EH (cell line): ENCODE results near the gene ALKBH2.
A peak's percentile ranks its signal among the peaks of the same experiment; 100 is the strongest.

Experiments
- DNase-seq: peaks from one replicate; pipeline ENCODE4 v3.0.0-alpha.2; 2015; ENCODE audit warnings: low read depth

ALKBH2 gene

DNA sequence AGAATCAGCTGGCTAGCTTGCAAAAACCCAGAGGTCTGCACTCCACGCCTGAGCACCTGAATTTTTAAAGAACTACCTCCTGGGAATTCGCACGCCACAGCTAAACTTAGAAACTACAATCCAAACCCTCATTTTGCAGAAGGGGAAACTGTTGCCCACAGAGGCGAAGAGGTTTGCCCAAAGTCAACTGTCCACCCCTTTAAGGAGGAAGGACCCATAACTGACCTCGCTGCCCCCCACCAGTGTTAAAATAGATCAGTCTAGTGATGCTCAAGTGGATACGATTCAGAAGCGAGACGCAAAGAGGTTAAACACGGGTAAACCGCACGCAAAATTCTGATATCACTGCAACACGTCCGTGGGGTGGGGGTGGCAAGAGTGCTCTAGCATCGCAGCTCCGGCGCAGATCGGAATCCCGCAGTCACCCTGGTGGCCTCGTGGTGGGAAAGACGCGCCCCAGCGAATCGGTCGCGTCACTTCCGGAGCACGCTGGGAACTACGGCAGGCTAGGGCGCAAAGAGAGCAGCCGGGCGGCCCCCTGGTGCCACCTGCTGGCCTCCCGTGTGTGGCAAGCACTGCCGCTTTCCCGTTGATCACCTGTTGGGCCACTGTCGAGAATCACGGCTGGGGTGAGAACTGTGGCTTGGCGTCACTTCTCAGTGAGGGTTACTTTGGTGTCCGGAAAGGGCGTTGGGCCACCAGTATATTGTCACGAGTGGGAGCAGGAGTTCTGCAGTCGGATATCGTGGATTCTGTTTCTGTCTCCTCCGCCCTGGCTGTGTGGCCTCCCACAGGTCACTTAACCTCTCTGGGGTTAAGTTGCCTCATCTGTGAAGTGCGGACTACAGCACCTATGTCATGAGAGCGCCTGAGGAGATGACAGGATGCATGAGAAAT, at the start of gene ALKBH2:
Gene ALKBH2, minus strand, starts transcription at position 451 of the 897 bp plus-strand sequence. CDS start 686 bp downstream, outside the sequence.
- peak; percentile 91 for DNase-seq

DNA sequence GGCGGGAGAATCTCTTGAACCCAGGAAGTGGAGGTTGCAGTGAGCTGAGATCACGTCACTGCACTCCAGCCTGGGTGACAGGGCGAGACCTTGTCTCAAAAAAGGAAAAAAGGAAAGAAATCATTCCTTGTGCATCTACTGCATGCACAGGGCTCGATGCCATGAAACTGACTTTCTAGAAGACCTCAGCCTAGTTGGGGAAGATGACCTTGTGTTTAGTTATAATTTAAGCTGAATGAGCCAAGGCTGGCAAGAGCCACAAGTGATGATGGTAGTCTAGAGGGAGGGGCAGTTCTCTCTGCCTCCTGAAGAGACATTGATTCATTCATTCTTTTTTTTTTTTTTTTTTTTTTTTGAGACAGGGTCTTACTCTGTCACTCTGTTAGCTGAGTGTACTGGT, 47.3 kb upstream of the ALKBH2 start:
- no peak for DNase-seq

DNA sequence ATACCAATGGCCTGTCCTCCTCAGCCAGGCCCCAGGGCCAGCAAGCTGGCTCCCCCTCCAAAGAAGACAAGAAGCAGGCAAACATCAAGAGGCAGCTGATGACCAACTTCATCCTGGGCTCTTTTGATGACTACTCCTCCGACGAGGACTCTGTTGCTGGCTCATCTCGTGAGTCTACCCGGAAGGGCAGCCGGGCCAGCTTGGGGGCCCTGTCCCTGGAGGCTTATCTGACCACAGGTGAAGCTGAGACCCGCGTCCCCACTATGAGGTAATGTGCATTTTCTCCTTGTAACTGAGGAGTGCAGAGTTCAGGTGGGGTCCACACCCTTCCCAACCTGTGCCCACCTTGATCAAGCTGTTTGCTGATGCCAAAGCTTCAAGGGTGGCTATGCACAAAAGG, 46.5 kb upstream of the ALKBH2 start:
- no peak for DNase-seq

DNA sequence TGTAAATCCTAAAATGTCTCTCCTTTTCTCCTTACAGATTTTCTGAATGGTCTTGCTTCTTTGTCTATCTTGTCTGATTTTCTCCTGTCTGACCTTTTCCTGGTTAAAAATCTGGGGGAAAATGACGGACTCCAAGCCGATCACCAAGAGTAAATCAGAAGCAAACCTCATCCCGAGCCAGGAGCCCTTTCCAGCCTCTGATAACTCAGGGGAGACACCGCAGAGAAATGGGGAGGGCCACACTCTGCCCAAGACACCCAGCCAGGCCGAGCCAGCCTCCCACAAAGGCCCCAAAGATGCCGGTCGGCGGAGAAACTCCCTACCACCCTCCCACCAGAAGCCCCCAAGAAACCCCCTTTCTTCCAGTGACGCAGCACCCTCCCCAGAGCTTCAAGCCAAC, 46.1 kb upstream of the ALKBH2 start:
- no peak for DNase-seq

DNA sequence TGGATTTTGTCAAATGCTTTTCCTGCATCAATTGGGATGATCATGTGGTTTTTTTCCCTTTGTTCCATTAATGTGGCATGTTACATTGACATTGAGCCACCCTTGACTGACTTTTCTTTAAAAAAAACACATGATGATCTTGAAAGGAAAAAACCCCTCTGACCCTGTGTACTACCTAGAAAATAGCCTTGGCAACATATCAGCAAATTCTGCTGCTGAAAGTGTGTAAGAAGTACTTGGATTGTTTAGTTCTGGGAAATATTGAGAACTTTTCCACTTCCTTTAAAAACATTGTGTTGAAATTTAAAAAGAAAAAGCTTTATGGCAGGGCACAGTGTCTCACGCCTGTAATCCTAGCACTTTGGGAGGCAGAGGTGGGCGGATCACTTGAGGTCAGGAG, 43.8 kb upstream of the ALKBH2 start:
- DNase-seq, result no peak

DNA sequence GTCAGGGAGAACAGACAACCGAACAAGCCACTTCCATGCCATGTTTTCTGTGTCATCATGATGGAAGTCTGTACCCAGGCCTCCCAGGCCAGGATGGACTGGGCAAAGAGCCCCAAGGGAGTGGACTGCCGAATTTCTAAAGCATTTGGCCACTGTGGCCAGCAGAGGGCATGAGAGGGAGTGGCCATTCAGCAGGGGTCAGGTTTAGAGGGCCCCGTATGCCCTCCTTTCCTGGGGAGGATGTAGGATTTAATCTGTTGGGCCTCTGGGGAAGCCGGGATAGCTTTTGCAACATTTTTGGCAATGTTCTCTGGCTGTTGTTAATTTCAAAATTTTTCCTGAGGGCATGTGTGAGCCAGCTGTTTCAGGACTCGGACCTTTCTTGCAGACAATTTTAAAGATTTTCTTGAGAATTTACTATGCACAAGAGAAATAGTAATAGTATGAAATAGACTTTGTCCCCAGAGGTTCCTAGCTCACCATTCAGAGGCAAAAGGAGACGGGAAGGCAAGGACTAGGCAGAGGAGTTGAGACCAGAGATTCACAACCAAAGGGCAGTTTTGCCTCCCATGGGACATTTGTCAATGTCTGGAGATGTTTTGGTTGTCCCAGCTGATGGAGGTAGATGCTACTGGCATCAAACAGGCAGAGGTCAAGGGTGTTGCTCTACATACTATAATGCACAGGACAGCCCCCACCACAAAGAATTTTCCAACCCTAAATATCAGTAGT, 41.1 kb upstream of the ALKBH2 start:
- peak; percentile 38 for DNase-seq

DNA sequence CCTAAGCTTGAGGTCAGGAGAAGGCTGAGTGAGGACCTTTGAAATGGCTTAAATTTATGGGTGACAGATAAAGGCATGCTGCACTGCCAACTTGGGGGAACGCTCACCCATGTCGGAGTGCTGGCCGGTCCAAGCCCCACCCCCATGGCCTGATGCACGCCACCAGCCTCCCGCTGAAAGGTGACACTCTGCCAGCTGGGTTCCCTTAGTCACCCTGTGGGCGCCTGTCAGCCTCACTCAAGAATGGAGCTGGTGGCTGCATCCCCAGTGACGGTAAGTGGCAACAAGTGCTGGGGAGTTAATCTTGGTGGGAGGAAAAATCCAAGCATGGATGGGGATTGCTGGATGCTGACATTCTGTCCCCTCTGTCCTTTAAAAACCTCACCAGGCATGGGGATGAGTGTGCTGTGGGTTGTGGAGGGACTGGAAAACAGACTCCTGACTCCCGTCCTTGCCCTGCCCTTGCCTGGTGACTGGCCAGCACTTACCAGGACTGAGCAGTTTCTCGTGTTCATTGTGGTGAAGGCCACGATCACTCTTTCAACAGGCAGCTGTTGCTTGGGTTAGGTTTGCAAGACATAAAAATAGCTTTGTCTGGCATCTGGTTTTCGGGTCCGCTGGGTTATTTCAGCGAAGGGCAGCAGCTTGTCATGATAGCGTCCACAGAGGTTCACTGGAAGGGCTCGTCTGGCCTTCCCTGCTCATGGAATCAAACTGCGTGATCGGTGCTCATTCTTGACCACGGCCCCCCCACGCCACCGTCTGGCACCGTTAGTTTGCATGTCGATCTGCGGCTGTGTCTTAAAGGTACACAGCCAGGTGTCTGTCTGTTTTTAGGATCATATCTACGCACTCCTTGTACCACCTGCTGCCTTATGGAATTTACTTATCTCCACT, 38.1 kb upstream of the ALKBH2 start:
- peak; percentile 14 for DNase-seq

DNA sequence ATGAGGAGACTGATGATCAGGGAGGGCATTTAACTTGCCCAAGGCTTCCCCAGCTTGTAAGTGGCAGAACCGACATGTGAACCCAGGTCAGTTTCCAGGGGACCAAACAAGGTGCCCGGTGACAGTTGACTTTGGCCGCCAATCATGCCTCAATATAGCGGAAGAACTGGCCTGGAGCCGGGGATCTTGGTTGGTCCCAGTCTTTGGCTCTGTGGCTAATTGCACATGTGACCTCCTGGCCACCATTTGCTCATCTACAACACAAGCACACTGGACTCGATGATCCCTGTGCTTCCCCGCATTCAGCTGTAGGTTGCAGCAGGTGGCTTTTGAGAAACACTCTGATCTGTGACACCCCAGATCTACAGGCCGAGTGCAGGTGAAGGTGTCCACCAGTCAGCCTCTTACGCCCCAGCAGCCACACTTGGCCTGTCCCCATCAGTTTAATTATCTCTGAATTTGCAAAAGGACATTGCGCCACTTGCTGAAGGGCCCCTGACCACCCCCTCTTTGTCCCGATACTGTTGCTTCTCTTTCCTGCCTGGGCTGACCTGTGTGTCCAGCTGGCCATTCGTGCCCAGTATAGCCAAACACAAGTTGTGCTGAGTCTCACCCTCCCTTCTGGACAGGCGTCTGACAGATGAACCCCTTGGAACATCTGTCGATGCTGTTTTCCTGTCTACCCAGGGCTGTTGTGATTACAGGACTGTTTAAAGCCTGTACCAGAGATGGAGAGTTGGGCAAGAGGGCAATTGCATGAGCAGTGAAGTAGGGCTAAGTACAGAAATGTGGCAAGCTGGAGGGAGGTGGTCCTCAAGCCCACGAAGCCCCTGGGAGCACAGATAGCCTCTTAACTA, 37.3 kb upstream of the ALKBH2 start:
- DNase-seq, result no peak

DNA sequence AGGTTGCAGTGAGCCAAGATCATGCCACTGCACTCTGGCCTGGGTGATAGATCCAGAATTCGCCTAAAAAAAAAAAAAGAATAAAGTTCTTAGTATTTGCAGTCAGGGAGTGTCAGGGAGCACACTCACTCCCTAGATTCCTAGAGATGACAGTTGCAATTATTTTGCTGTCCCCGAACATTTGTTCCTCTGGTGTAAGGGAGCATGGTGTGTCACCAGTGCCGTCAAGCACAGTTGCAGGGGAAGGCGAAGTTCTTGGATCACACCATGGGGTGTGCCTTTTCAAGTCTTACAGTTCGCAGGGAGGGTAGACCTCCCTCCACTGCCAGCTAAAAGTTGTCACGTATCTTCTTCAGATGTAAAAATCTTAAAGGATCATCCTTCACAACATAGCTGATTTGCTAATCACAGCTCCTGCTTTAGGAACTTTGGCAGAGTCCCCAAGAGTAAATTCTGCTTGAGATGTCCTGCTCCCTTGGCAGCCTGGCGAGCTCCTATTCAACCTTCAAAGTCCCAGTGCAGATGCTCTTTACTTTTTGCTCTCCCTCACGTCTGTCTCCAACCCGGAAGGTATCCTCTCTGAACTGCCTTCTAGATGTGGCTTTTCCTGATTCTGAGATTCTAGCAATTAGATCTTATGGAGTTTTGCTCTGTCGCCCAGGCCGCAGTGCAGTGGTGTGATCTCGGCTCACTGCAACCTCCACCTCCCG, 34.4 kb upstream of the ALKBH2 start:
- no peak for DNase-seq

DNA sequence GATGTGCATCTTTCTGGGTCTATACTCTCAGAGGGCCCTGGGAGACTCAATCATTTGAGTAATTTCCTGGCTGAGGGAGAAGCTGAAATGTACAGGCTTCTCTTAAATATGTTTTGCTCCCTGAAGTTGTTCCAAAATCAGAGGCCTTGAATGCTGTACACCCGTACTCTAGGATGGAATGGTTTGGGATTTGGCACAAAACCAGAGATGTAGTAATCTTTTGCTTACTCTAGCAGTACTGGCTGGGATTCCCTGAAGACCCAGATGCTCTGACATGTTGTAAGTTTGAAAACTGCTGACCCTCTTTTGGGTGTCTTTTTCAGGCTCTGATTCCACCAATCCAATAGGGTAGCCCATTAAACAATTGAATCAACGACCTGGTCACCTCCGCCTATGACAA, 33.5 kb upstream of the ALKBH2 start:
- no peak for DNase-seq

DNA sequence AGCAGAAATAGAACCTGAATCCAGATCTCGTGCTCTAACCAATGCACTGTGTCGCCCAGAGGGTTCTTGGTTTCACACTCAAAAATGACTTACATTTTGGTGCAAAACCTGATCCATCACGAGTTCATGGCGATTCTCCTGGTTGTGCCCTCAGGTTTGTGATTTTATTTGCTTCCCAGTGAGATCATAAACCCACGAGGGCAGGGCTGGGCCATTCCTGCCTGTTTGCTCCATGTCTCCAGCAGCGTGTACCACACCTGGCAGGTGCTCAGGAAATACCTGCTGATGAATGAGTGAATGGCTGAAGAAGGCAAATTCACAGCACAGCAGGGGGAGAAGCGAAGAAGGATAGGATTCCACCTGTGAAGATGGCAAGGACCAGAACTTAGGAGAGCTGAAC, 32.5 kb upstream of the ALKBH2 start:
- no peak for DNase-seq

DNA sequence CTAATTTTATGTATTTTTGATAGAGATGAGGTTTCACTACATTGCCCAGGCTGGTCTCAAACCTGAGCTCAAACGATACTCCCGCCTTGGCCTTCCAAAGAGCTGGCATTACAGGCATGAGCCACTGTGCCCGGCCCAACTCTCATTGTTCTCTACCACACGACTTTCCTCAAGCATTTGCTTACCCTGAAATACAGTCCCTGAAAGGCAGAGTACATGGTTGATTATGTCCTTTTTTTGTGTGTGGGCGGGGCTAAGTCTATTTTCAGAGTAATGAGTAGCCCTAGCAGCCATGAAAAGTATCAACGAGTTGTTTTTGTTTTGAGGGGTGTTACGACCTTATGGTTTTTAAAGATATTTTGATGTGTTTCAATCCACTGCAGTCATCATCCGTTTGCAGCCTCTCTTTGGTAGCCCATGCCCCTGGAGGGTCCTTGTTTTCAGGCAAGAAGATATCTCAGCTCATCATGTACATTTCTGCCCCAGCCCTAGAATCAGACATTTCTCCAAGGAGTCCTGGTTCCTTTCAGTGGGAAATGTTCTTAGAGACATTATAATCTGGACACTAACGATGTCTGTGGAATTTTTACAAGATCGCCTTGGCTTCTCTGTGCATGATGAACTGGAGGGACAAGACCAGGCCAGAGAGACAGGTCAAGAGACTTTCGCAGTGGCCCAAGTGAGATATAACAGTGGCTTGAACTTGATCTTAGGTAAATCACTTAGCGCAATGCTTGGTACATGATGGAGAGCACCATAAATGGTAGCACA, 31.8 kb upstream of the ALKBH2 start:
- no peak for DNase-seq

DNA sequence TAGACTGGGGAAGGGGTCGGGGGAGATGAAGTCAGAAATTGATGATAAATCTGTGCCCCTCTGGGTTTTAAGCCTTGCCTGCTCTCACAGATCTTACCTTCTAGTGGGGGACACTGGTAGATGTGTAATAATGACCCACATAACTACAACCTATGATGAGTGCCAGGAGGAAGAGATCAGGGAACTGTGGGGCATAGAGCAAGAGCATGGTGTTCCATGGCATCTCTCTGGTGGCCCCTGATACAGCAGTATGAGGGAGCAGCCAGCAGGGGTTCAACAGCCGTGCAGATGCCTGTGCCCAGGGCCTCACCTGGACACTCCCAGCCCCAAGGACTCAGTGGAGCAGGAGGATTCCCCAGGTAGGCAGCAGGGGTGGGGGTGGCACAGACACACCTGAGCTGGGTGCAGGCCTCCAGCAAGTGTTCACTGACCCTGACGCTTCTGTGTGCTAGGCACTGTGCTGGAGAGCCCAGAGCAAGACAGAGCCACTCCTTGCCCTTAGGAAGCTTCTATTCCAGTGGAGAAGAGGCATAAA, 28.1 kb upstream of the ALKBH2 start:
- no peak for DNase-seq

DNA sequence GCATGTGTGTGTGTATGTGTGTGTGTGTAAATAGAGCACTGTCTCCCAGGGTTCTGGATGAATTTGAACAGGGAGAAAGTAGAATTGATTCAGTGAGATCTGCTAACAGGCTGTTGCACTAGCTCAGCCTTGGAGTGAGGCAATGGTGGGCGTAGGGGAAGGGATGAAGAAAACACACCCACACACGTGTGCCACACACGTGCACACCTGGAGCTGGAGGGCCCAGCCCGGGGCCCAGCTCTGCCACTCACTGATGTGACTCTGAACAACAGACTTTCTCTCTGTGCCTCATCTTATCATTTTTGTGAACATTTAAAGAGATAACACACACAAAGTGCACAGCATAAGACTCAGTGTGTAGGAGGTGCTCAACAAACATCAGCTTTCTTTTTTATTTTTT, 27.3 kb upstream of the ALKBH2 start:
- DNase-seq, result no peak

DNA sequence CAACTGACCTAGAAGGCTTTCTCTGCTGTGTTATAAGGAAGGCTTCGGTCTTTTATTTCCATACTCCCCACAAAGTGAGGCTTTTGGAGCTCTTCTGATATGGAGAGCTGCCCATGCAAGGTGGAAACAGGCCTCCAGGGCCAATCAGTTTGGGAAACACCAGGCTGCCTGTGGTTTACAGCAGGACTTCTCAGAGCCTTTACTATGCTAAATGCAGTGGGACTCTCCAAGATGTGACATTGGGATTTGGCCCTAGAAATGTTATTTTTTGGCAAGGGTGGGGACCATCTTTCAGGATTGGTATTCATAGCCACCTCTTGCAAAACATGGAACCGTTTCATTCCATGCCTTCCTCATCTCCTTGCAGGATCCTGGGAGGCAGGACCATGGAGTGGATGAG, 26.8 kb upstream of the ALKBH2 start:
- no peak for DNase-seq

DNA sequence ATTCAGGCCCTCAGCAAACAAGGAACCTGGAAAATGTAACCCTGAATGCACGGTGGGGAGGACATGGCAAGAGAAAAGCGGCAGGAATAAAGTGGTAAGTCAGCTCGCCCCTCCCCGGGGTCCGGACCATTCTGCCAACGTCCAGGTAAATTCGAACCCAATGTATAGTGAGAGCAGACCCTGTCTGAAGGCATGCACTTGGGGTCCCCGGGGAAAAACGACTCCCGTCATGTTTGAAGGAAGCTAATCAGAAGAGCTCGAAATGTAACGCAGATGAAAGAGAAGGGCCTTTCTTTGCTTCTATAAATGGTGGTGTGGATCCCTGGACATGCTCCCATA, 23.3 kb upstream of the ALKBH2 start:
- no peak for DNase-seq

DNA sequence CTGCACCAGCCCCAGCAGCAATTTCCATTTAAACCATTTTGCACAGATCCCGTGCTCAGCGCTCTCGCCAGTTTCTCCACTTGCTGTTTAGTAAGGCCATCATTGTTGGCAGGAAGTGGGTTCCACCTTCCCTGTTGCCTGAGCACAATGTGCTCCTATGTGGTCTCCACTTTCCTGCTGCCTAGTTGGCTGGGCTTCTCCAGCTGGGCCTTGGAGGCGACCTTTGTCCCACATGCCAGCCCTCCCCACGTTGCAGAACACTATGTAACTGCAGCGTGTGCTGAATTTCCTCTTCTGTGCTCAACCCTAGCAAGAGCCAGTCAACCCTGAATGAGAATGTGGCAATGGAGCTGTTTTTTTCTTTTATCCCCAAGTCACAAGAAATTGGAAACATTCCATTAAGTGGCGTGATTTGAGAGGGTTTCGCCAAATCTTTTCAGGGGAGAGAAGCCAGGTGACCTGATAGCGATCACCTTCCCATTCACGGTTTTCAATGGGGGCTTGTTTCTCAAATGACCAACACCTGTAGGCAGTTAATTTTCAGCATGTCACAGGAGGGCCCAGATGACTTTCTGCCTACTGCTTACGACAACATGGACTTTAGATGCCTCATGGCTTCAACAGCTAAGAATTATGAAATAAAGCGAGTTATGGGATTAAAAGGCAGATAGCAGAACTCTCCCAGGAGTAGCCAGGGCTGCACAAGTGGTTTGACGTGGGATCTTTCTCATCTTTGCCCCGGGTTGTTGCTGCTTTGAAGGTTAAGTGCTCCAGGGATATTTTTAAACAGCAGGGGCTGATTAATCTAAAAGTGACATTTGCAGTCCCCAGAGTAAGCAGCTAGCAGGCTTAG, 22.7 kb upstream of the ALKBH2 start, which contains the start of gene ACACB:
Gene ACACB, plus strand, starts transcription at position 830 of the 853 bp plus-strand sequence. CDS start 22,819 bp downstream, outside the sequence.
- DNase-seq, result no peak

DNA sequence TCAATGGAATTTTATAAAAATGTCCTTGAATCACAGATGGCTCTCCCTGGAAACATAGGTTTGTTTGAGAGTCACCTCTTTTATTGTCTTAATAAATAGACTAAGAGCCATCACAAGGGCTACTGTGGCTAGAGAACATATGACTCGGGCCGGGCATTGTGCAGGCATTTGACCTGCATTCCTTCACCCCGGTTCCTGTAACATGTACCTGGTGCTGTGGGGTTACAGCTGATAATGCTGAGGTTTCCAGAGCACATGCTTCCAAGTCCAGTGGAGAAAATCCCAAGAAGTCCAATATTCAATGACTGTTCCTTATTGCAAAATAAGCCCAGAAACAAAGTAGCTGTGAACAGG, 22.1 kb upstream of the ALKBH2 start:
- no peak for DNase-seq

DNA sequence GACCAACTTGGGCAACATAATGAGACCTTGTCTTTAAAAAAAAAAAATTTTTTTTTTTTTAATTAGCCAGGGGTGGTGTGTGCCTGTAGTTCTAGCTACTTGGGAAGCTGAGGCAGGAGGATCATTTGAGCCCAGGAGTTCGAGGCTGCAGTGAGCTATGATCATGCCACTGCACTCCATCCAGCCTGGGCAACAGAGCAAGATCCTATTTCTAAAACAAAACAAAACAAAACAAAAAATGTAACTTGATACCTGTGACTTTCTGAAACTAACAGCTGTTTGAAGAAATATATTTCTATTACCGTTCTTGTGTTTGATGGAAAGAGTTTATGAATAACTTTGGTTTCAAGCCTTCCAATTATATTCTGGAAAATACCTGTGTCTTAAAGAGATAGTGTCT, 21.4 kb upstream of the ALKBH2 start:
- DNase-seq, result no peak
